Measurements from ENCODE around the gene CARMIL3.

CARMIL3 gene

GRCh38 chr14:24072881-24073877 is 21.4 kb downstream of the CARMIL3 start:
- Histone ChIP-seq H3K4me1 (ENCODE audit: low read length) (peaks cover 15% of the 10 kb centered on the region), H3K27ac (ENCODE audit: low read length) (no peak overlapping the region), H3K9ac (ENCODE audit: low read length) (no peak overlapping the region), H3K27me3 (ENCODE audit: low read depth, low read length) (no peaks in the 10 kb centered on the region), H4K20me1 (ENCODE audit: insufficient read depth, low read length) (no peaks in the 10 kb centered on the region), H2AFZ (ENCODE audit: low read depth, low read length) (no peak overlapping the region), H3K4me3 (ENCODE audit: low read length) (no peak overlapping the region), H3K36me3 (replicated peaks; ENCODE audit: low read depth, low read length) (no peaks in the 10 kb centered on the region), H3K9me3 (ENCODE audit: insufficient read depth, low read length) (no peaks in the 10 kb centered on the region), H3K4me2 (ENCODE audit: low read length) (no peak overlapping the region), H3K79me2 (ENCODE audit: low read length) (no peaks in the 10 kb centered on the region)
- TF ChIP-seq CTCF (IDR thresholded peaks at IDR 0.05; ENCODE audit: low read depth, low read length) (no peak), EZH2phosphoT487 (IDR thresholded peaks at IDR 0.05; ENCODE audit: low read depth) (no peak)

- Histone ChIP-seq H3K9ac (ENCODE audit: low read length) (no peak overlapping the region), H3K36me3 (replicated peaks; ENCODE audit: low read depth, low read length) (no peaks in the 10 kb centered on the region), H3K9me3 (ENCODE audit: insufficient read depth, low read length) (no peaks in the 10 kb centered on the region), H3K27me3 (ENCODE audit: low read depth, low read length) (no peaks in the 10 kb centered on the region), H3K79me2 (ENCODE audit: low read length) (no peaks in the 10 kb centered on the region), H3K27ac (ENCODE audit: low read length) (no peak overlapping the region), H3K4me1 (ENCODE audit: low read length) (peaks cover 15% of the 10 kb centered on the region), H2AFZ (ENCODE audit: low read depth, low read length) (peak overlapping the region; percentile 22; the same call in 1 of the 2 replicates), H3K4me2 (ENCODE audit: low read length) (peak overlapping the region; percentile 69), H3K4me3 (ENCODE audit: low read length) (peak overlapping the region; percentile 49), H4K20me1 (ENCODE audit: insufficient read depth, low read length) (no peaks in the 10 kb centered on the region)
- TF ChIP-seq CTCF (IDR thresholded peaks at IDR 0.05; ENCODE audit: low read depth, low read length) = no peak
- TF ChIP-seq EZH2phosphoT487 (IDR thresholded peaks at IDR 0.05; ENCODE audit: low read depth) = no peak
Measured at GRCh38 chr14:24074625-24075484, 23.0 kb downstream of the CARMIL3 start.

GRCh38 chr14:24075485-24076301 is 23.9 kb downstream of the CARMIL3 start:
- H3K9me3 ChIP-seq (ENCODE audit: insufficient read depth, low read length) = no peaks in the 10 kb centered on the region
- H3K9ac ChIP-seq (ENCODE audit: low read length) = peak overlapping the region; percentile 31; the same call in 1 of the 2 replicates
- H3K27ac ChIP-seq (ENCODE audit: low read length) = no peak overlapping the region
- H4K20me1 ChIP-seq (ENCODE audit: insufficient read depth, low read length) = no peaks in the 10 kb centered on the region
- peak overlapping the region; percentile 69 for H3K4me2 ChIP-seq (ENCODE audit: low read length)
- H3K36me3 ChIP-seq (replicated peaks; ENCODE audit: low read depth, low read length) = no peaks in the 10 kb centered on the region
- H3K4me3 ChIP-seq (ENCODE audit: low read length) = peak overlapping the region; percentile 49
- H3K27me3 ChIP-seq (ENCODE audit: low read depth, low read length) = no peaks in the 10 kb centered on the region
- TF ChIP-seq EZH2phosphoT487 (IDR thresholded peaks at IDR 0.05; ENCODE audit: low read depth) = no peak
- TF ChIP-seq CTCF (IDR thresholded peaks at IDR 0.05; ENCODE audit: low read depth, low read length) = no peak
- H3K4me1 ChIP-seq (ENCODE audit: low read length) = peaks cover 23% of the 10 kb centered on the region
- peak overlapping the region; percentile 22; the same call in 1 of the 2 replicates for H2AFZ ChIP-seq (ENCODE audit: low read depth, low read length)
- H3K79me2 ChIP-seq (ENCODE audit: low read length) = no peaks in the 10 kb centered on the region
